OCI-LY7 (cell line): ENCODE data around the gene CDC37L1. TPM values are rescaled to one million over a fixed set of nuclear protein-coding genes. Genes with fewer than 3 reads are reported as not detected.

Experiments
- BruUV-seq: library from RNA; stranded (reverse); fragments of 400-500 nt; replicated peaks from 2 replicates; lab custom pipeline; 2021; lab: Mats Ljungman, UMichigan
- CTCF ChIA-PET: fragments of 300-600 bp; sonication (Branson Sonifier 250); formaldehyde crosslinking; loops from one replicate; lab custom pipeline; 2022; ENCODE audit warnings: antibody characterized with exemption; ENCODE audit not compliant: unreplicated experiment; lab: Charles Lee
- POLR2A ChIA-PET: fragments of 300-600 bp; sonication (Branson Sonifier 250); formaldehyde crosslinking; loops from one replicate; lab custom pipeline; 2022; ENCODE audit warnings: antibody characterized with exemption; lab: Charles Lee
- DNase-seq: peaks from one replicate; pipeline ENCODE4 v3.0.0-alpha.2; 2015; ENCODE audit warnings: low spot score
- H2AFZ ChIP-seq: fragments of 200-600 bp; sonication (generic), shearing (Covaris generic); 2 replicates; pipeline ENCODE4 v1.6.1; 2014; ENCODE audit warnings: mild to moderate bottlenecking, antibody characterized with exemption, low read length, moderate library complexity
- H3K27ac ChIP-seq: fragments of 200-600 bp; sonication (generic); 2 replicates; pipeline ENCODE4 v1.5.1; 2014; ENCODE audit warnings: mixed run types, low read depth, mild to moderate bottlenecking, moderate library complexity, low read length, inconsistent platforms; ENCODE audit not compliant: poor library complexity, severe bottlenecking
- H3K36me3 ChIP-seq: fragments of 200-600 bp; sonication (generic); 2 replicates; pipeline ENCODE4 v1.6.1; 2014; ENCODE audit warnings: mild to moderate bottlenecking, antibody characterized with exemption, low read length, moderate library complexity, mixed read lengths; ENCODE audit not compliant: insufficient read depth
- H3K4me1 ChIP-seq: fragments of 200-600 bp; sonication (generic); 2 replicates; pipeline ENCODE4 v1.5.1; 2014; ENCODE audit warnings: mild to moderate bottlenecking, low read length; ENCODE audit not compliant: insufficient read depth, poor library complexity, severe bottlenecking
- H3K4me2 ChIP-seq: fragments of 200-600 bp; sonication (generic); 2 replicates; pipeline ENCODE4 v1.6.1; 2014; ENCODE audit warnings: mild to moderate bottlenecking, low read length
- H3K4me3 ChIP-seq: fragments of 200-600 bp; sonication (generic); 2 replicates; pipeline ENCODE4 v1.5.1; 2014; ENCODE audit warnings: mild to moderate bottlenecking, low read depth, low read length; ENCODE audit not compliant: poor library complexity, severe bottlenecking
- H3K79me2 ChIP-seq: fragments of 200-600 bp; sonication (generic); 2 replicates; pipeline ENCODE4 v1.6.1; 2016; ENCODE audit warnings: low read depth, mild to moderate bottlenecking, low read length, moderate library complexity, mixed read lengths; ENCODE audit not compliant: insufficient read depth
- H3K9me2 ChIP-seq: fragments of 200-600 bp; sonication (generic); 2 replicates; pipeline ENCODE4 v1.6.1; 2016; ENCODE audit warnings: mild to moderate bottlenecking, low read length, mixed read lengths; ENCODE audit not compliant: insufficient read depth
- H3K9me3 ChIP-seq: fragments of 200-600 bp; sonication (generic); 2 replicates; pipeline ENCODE4 v1.6.1; 2014; ENCODE audit warnings: mild to moderate bottlenecking, mixed run types, low read length, mixed read lengths
- H4K20me1 ChIP-seq: fragments of 200-600 bp; sonication (generic); 2 replicates; pipeline ENCODE4 v1.6.1; 2014; ENCODE audit warnings: mild to moderate bottlenecking, antibody characterized with exemption, low read length, moderate library complexity, mixed read lengths; ENCODE audit not compliant: insufficient read depth
- CTCF ChIP-seq: fragments of 200-600 bp; sonication (generic); conservative IDR thresholded peaks from 2 replicates; pipeline ENCODE4 v1.5.1; 2014; ENCODE audit warnings: mild to moderate bottlenecking, antibody characterized with exemption, low read length, moderate library complexity, mixed read lengths
- EZH2phosphoT487 ChIP-seq: fragments of 200-600 bp; sonication (generic); IDR thresholded peaks from 2 replicates; pipeline ENCODE4 v1.6.1; 2018; ENCODE audit warnings: low read depth, borderline replicate concordance, mild to moderate bottlenecking, mixed run types, antibody characterized with exemption, low read length, moderate library complexity, mixed read lengths
- intact Hi-C: fragments of 100-400 bp; cut with micrococcal nuclease; formaldehyde crosslinking; loops from one replicate; pipeline ENCODE4 v1.10.0; 2022; ENCODE audit not compliant: unreplicated experiment
- total RNA-seq, 2 experiments: library from RNA; depleted of rRNA in 1 of 2; stranded (reverse); fragments of >200 nt in 1 of 2; shearing (Covaris generic) in 1 of 2; gene quantifications; 2 replicates each; pipeline ENCODE4 v1.2.3, GENCODE V29; 2014 to 2022

CDC37L1 gene
- total RNA-seq, 2 experiments from 2014 or later: 9.3 to 11.7 TPM

GRCh38 chr9:4700091-4700490 is 20.7 kb downstream of the CDC37L1 start:
- H3K9me2 ChIP-seq: no peaks in the 10 kb centered on the region
- no peak overlapping the region for H3K4me2 ChIP-seq
- no peaks in the 10 kb centered on the region for H3K79me2 ChIP-seq
- CTCF ChIA-PET: no interaction called here
- no peaks in the 10 kb centered on the region for H3K9me3 ChIP-seq
- BruUV-seq: no TSS peak
- no peak overlapping the region for H3K27ac ChIP-seq
- H2AFZ ChIP-seq: no peak overlapping the region
- no peak for DNase-seq
- intact Hi-C loops: no loop called here
- no peak overlapping the region for H3K4me3 ChIP-seq
- no peaks in the 10 kb centered on the region for H4K20me1 ChIP-seq
- H3K36me3 ChIP-seq: peaks cover 81% of the 10 kb centered on the region
- H3K4me1 ChIP-seq: no peaks in the 10 kb centered on the region
- TF ChIP-seq CTCF (no peak), EZH2phosphoT487 (no peak)
- POLR2A ChIA-PET: no interaction called here

GRCh38 chr9:4700932-4701331 is 21.6 kb downstream of the CDC37L1 start:
- no peak overlapping the region for H3K27ac ChIP-seq
- H3K4me2 ChIP-seq: no peak overlapping the region
- no peaks in the 10 kb centered on the region for H3K4me1 ChIP-seq
- ChIA-PET CTCF (no interaction called here), POLR2A (interaction anchor here (0.6 kb wide), 1 partner anchor 293 kb away, joined by 3 read pairs; no protein-coding TSS in a partner anchor)
- no peaks in the 10 kb centered on the region for H3K9me2 ChIP-seq
- TF ChIP-seq CTCF (no peak), EZH2phosphoT487 (no peak)
- H2AFZ ChIP-seq: no peak overlapping the region
- no peaks in the 10 kb centered on the region for H3K9me3 ChIP-seq
- H3K79me2 ChIP-seq: no peaks in the 10 kb centered on the region
- H3K4me3 ChIP-seq: no peak overlapping the region
- H3K36me3 ChIP-seq: peaks cover 85% of the 10 kb centered on the region
- no peak for DNase-seq
- no TSS peak for BruUV-seq
- intact Hi-C loops: no loop called here
- no peaks in the 10 kb centered on the region for H4K20me1 ChIP-seq

DNA sequence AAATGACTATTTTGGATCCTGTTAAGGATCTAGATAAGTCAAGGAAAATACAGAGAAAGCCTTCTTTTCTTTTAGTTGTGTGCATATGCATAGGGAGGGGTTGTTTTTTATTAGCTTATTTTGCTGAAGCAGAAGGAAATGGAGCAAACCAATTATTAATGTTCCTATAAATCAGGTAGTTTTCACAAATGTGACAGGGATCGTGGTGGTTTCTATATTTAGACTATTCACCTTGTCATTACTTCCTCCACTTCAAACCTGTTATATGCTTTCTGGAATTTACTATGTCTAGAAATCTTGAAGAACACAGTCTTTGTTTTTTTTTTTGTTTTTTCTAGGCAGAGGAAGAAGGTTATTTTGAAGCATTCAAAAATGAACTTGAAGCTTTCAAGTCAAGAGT is 22.2 kb downstream of the CDC37L1 start:
- Histone ChIP-seq H3K9me3 (no peaks in the 10 kb centered on the region), H3K4me3 (no peak overlapping the region), H3K4me2 (no peak overlapping the region), H3K36me3 (peaks cover 91% of the 10 kb centered on the region), H3K27ac (no peak overlapping the region), H2AFZ (no peak overlapping the region), H3K79me2 (no peaks in the 10 kb centered on the region), H4K20me1 (no peaks in the 10 kb centered on the region), H3K4me1 (no peaks in the 10 kb centered on the region), H3K9me2 (no peaks in the 10 kb centered on the region)
- intact Hi-C loops: no loop called here
- CTCF ChIA-PET: no interaction called here
- no TSS peak for BruUV-seq
- no peak for DNase-seq
- no peak for TF ChIP-seq EZH2phosphoT487
- TF ChIP-seq CTCF: no peak
- POLR2A ChIA-PET: interaction anchor here (0.6 to 0.7 kb wide), 4 partner anchors 139 to 646 kb away, joined by 3 to 4 read pairs (median 4); no protein-coding TSS in a partner anchor
